ENCODE measurements around the gene OR4D9.
"Not testable (repeated sequence)": the region's sequence is repeated elsewhere in the genome, so short reads cannot be mapped to it uniquely, and the experiment has no call there.

OR4D9 gene

DNA sequence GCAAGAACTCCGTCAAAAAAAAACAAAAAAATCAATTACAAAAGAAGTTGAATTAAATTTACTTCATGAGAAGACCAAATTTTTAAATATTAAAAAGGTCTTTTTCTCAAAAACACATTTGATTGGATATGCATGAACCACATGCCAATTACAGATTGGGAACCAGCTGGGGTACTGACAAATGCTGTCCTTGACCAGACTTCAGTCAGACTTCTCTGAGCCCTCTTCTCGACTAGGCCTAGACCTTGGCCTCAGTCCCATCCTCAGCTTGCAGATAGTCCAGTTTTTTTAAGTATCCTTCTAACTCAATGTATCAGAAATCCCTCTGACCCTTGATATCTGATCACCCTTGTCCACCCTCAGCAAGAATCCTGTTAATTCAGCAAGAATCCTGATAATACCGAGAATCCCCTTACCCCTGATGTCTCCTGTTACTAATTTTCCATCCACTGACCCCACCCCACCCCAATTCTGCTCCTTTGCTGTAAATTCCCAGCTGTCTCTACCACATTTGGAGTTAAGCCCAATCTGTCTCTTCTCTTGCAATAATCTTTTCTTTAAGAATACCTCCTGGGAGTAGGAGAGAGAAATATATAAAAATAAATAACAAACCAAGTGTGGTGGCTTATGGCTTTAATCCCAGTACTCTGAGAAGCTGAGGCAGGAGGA, 30.9 kb downstream of the OR4D9 start:
- no peak for DNase-seq (ENCODE audit: low spot score)
- Histone ChIP-seq H3K4me1 (ENCODE audit: insufficient read depth, poor library complexity, severe bottlenecking) (peaks cover 16% of the 10 kb centered on the region), H3K9me3 (ENCODE audit: severe bottlenecking) (no peaks in the 10 kb centered on the region), H3K27ac (ENCODE audit: poor library complexity, severe bottlenecking) (no peak overlapping the region), H3K27me3 (ENCODE audit: insufficient read depth, poor library complexity, severe bottlenecking) (no peaks in the 10 kb centered on the region), H3K36me3 (ENCODE audit: low read depth) (no peaks in the 10 kb centered on the region), H3K4me3 (ENCODE audit: severe bottlenecking) (no peak overlapping the region)
- no peak for ATAC-seq (ENCODE audit: low read depth)
- TF ChIP-seq, protein P1, sequence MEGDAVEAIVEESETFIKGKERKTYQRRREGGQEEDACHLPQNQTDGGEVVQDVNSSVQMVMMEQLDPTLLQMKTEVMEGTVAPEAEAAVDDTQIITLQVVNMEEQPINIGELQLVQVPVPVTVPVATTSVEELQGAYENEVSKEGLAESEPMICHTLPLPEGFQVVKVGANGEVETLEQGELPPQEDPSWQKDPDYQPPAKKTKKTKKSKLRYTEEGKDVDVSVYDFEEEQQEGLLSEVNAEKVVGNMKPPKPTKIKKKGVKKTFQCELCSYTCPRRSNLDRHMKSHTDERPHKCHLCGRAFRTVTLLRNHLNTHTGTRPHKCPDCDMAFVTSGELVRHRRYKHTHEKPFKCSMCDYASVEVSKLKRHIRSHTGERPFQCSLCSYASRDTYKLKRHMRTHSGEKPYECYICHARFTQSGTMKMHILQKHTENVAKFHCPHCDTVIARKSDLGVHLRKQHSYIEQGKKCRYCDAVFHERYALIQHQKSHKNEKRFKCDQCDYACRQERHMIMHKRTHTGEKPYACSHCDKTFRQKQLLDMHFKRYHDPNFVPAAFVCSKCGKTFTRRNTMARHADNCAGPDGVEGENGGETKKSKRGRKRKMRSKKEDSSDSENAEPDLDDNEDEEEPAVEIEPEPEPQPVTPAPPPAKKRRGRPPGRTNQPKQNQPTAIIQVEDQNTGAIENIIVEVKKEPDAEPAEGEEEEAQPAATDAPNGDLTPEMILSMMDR (IDR thresholded peaks at IDR 0.05; ENCODE audit: poor library complexity, severe bottlenecking): no peak

DNA sequence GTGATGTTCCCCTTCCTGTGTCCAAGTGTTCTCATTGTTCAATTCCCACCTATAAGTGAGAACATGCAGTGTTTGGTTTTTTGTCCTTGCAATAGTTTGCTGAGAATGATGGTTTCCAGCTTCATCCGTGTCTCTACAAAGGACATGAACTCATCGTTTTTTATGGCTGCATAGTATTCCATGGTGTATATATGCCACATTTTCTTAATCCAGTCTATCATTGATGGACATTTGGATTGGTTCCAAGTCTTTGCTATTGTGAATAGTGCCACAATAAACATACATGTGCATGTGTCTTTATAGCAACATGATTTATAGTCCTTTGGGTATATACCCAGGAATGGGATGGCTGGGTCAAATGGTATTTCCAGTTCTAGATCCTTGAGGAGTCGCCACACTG, 32.4 kb downstream of the OR4D9 start:
- not testable (repeated sequence) for H3K9me3 ChIP-seq (ENCODE audit: severe bottlenecking); DNase-seq (ENCODE audit: low spot score); H3K27me3 ChIP-seq (ENCODE audit: insufficient read depth, poor library complexity, severe bottlenecking); H3K4me3 ChIP-seq (ENCODE audit: severe bottlenecking); H3K27ac ChIP-seq (ENCODE audit: poor library complexity, severe bottlenecking); H3K36me3 ChIP-seq (ENCODE audit: low read depth); ATAC-seq (ENCODE audit: low read depth)
- H3K4me1 ChIP-seq (ENCODE audit: insufficient read depth, poor library complexity, severe bottlenecking): peaks cover 22% of the 10 kb centered on the region

DNA sequence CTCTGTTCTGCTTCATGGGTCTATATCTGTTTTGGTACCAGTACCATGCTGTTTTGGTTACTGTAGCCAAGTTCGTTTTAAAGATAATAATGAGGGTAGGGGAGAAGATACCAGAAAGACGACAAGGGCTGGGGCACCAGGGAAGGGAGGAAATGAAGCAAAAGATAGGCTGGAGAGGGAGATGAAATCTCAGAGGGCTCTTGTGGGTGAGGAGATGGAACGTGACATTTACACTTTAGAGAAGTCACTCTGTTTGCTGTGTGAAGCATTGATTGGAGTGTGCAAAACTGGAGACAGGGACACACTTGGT, 33.5 kb downstream of the OR4D9 start:
- Histone ChIP-seq H3K27ac (ENCODE audit: poor library complexity, severe bottlenecking) (peak overlapping the region; percentile 74), H3K36me3 (ENCODE audit: low read depth) (no peaks in the 10 kb centered on the region), H3K4me3 (ENCODE audit: severe bottlenecking) (no peak overlapping the region), H3K4me1 (ENCODE audit: insufficient read depth, poor library complexity, severe bottlenecking) (peaks cover 31% of the 10 kb centered on the region), H3K27me3 (ENCODE audit: insufficient read depth, poor library complexity, severe bottlenecking) (no peaks in the 10 kb centered on the region), H3K9me3 (ENCODE audit: severe bottlenecking) (no peaks in the 10 kb centered on the region)
- ATAC-seq (ENCODE audit: low read depth) (no peak), DNase-seq (ENCODE audit: low spot score) (no peak)
- TF ChIP-seq, protein P1 (IDR thresholded peaks at IDR 0.05; ENCODE audit: poor library complexity, severe bottlenecking): no peak

DNA sequence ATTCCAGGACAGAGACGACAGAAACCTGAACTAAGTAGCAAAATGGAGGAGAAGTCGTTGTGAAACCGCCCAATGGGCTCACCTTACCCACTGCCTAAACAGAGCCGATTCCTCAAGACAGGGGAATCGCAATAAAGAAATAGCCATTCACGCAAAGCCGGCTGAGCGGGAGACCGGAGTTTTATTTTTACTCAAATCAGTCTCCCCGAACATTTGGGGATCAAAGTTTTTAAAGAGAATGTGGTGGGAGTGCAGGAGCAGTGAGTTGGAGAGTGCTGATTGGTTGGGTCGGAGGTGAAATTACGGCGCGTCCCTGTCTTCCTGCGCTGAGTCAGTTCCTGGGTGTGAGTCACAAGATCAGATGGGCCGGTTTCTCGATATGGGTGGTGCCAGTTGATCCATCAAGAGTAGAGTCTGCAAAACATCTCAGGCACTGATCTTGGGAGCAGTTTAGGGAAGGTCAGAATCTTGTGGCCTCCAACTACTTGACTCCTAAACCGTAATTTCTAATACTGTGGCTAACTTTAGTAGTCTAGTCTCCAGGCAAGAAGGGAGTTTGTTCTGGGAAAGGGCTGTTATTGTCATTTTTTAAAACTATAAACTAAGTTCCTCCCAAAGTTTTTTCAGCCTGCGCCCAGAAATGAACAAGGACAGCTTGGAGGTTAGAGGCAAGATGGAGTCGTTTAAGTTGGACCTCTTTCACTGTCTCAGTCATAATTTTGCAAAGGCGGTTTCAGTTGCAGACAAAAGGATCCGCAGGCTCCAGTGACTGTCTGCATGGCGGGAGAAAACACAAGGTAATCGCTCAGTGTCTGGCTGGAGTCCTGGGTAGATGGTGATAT, 34.1 kb downstream of the OR4D9 start:
- DNase-seq (ENCODE audit: low spot score) (peak; percentile 86), ATAC-seq (ENCODE audit: low read depth) (peak; percentile 72)
- H3K27ac ChIP-seq (ENCODE audit: poor library complexity, severe bottlenecking): peak overlapping the region; percentile 74
- H3K9me3 ChIP-seq (ENCODE audit: severe bottlenecking): no peaks in the 10 kb centered on the region
- peaks cover 31% of the 10 kb centered on the region for H3K4me1 ChIP-seq (ENCODE audit: insufficient read depth, poor library complexity, severe bottlenecking)
- TF ChIP-seq, protein P1 (IDR thresholded peaks at IDR 0.05; ENCODE audit: poor library complexity, severe bottlenecking): no peak
- no peaks in the 10 kb centered on the region for H3K36me3 ChIP-seq (ENCODE audit: low read depth)
- no peaks in the 10 kb centered on the region for H3K27me3 ChIP-seq (ENCODE audit: insufficient read depth, poor library complexity, severe bottlenecking)
- H3K4me3 ChIP-seq (ENCODE audit: severe bottlenecking): no peak overlapping the region

DNA sequence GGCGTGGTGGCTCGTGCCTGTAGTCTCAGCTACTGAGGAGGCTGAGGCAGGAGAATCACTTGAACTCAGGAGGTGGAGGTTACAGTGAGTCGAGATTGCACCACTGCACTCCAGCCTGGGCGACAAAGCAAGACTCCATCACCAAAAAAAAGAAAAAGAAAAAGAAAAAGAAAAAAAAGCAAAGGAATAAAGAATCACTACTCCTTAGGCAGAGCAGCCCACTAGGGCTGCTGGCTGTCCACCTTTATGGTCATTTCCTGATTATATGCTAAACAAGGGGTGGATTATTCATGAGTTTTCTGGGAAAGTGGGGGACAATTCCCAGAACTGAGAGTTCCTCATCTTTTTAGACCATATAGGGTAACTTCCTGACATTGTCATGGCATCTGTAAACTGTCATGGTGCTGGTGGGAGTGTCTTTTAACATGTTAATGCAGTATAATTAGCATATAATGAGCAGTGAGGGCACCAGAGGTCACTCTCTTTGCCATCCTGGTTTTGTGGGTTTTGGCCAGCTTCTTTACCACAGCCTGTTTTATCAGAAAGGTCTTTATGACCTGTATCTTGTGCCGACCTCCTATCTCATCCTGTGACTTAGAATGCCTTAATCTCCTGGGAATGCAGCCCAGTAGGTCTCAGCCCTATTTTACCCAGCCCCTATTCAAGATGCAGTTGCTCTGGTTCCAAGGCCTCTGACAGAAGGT, 36.4 kb downstream of the OR4D9 start:
- H3K4me3 ChIP-seq (ENCODE audit: severe bottlenecking); DNase-seq (ENCODE audit: low spot score); ATAC-seq (ENCODE audit: low read depth); H3K27me3 ChIP-seq (ENCODE audit: insufficient read depth, poor library complexity, severe bottlenecking); H3K9me3 ChIP-seq (ENCODE audit: severe bottlenecking); H3K36me3 ChIP-seq (ENCODE audit: low read depth): not testable (repeated sequence)
- peak overlapping the region; percentile 86 for H3K27ac ChIP-seq (ENCODE audit: poor library complexity, severe bottlenecking)
- peaks cover 31% of the 10 kb centered on the region for H3K4me1 ChIP-seq (ENCODE audit: insufficient read depth, poor library complexity, severe bottlenecking)
